ENCODE measurements around the gene BOLA2B. TPM values are rescaled to one million over a fixed set of nuclear protein-coding genes. Genes with fewer than 3 reads are reported as not detected.

Gene BOLA2B
- total RNA-seq, 1 donor from 2014 or later = 70.6 TPM

DNA sequence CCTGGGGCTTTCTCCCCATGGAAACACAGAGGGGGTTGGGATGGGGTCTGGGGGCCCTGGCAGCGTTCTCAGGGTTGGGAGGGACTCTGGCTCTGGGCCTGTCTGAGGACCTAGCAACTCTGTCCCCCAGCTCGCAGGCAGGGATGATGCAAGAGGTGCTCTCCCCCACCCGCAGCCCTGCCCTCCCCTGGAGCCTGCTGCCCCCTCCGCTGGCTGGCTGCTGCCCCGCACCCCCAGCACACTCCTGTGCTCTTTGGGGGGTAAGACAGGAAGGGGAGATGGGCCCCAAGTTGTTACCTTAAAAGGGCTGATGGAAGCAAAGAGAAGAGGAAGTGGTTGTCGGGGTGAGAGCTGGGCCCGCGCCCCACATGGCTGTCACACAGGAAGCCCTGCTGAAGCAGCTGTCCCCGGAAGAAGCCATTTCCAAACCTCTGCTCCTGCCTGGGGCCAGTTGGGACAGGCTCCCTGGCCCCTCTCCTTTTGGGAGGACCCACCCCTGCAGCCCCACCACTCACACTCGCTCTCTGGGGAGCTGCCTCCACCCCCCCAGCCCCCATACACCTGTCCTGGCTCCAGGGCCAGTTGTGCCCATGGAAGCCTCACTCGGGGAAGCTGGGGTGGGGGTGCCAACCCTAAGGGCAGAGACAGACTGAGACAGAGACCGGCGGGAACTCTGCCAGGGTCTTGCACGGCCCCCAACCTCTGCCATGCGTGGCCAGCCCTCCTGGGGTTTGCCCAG is 7.6 kb downstream of the BOLA2B start:
- peaks cover 9% of the 10 kb centered on the region for H3K27me3 Mint-ChIP-seq (ENCODE audit: unreplicated experiment)
- TF ChIP-seq, protein P1, sequence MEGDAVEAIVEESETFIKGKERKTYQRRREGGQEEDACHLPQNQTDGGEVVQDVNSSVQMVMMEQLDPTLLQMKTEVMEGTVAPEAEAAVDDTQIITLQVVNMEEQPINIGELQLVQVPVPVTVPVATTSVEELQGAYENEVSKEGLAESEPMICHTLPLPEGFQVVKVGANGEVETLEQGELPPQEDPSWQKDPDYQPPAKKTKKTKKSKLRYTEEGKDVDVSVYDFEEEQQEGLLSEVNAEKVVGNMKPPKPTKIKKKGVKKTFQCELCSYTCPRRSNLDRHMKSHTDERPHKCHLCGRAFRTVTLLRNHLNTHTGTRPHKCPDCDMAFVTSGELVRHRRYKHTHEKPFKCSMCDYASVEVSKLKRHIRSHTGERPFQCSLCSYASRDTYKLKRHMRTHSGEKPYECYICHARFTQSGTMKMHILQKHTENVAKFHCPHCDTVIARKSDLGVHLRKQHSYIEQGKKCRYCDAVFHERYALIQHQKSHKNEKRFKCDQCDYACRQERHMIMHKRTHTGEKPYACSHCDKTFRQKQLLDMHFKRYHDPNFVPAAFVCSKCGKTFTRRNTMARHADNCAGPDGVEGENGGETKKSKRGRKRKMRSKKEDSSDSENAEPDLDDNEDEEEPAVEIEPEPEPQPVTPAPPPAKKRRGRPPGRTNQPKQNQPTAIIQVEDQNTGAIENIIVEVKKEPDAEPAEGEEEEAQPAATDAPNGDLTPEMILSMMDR (IDR thresholded peaks at IDR 0.05; ENCODE audit: unreplicated experiment) = no peak
- H3K36me3 Mint-ChIP-seq (ENCODE audit: low read depth, unreplicated experiment) = no peaks in the 10 kb centered on the region
- no peak overlapping the region for H3K4me3 Mint-ChIP-seq (ENCODE audit: unreplicated experiment)
- no peaks in the 10 kb centered on the region for H3K4me1 Mint-ChIP-seq (ENCODE audit: unreplicated experiment)
- no peak for DNase-seq (ENCODE audit: low spot score)
- no peak overlapping the region for H3K27ac Mint-ChIP-seq (ENCODE audit: unreplicated experiment)
- H3K9me3 Mint-ChIP-seq (ENCODE audit: unreplicated experiment) = no peaks in the 10 kb centered on the region

DNA sequence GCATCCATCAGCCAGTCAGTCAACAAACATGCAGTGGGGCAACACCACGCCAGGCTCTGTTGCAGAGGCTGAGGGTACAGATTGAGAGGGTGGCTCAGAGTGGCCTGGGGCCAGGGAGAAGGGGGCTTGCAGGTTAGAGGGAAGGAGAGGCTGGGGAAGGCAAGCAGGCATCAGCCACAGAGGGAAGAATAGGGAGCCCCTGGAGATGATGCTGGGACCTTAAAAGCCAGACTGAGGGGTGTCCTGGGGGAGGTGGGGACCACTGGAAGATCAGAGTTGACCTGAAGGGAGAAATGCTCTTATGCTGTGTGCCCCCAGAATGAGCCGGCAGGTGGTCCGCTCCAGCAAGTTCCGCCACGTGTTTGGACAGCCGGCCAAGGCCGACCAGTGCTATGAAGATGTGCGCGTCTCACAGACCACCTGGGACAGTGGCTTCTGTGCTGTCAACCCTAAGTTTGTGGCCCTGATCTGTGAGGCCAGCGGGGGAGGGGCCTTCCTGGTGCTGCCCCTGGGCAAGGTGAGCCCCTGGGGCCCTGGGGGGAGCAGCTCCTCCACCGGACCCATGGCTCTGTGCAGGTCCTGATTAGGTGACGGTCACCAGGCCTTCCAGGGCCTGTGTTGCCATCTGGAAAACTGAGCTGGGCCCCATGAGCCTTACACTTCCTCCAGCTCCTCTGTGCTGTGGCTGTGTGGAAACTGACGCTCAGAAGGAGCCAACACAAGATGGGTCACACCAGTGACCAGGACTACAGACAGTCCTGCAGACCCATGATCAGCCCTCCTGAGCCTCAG is 8.4 kb downstream of the BOLA2B start:
- peaks cover 9% of the 10 kb centered on the region for H3K27me3 Mint-ChIP-seq (ENCODE audit: unreplicated experiment)
- H3K4me3 Mint-ChIP-seq (ENCODE audit: unreplicated experiment) = peak overlapping the region; percentile 42
- no peaks in the 10 kb centered on the region for H3K4me1 Mint-ChIP-seq (ENCODE audit: unreplicated experiment)
- H3K27ac Mint-ChIP-seq (ENCODE audit: unreplicated experiment) = no peak overlapping the region
- H3K9me3 Mint-ChIP-seq (ENCODE audit: unreplicated experiment) = no peaks in the 10 kb centered on the region
- H3K36me3 Mint-ChIP-seq (ENCODE audit: low read depth, unreplicated experiment) = no peaks in the 10 kb centered on the region
- TF ChIP-seq, protein P1 (IDR thresholded peaks at IDR 0.05; ENCODE audit: unreplicated experiment) = no peak
- DNase-seq (ENCODE audit: low spot score) = no peak

DNA sequence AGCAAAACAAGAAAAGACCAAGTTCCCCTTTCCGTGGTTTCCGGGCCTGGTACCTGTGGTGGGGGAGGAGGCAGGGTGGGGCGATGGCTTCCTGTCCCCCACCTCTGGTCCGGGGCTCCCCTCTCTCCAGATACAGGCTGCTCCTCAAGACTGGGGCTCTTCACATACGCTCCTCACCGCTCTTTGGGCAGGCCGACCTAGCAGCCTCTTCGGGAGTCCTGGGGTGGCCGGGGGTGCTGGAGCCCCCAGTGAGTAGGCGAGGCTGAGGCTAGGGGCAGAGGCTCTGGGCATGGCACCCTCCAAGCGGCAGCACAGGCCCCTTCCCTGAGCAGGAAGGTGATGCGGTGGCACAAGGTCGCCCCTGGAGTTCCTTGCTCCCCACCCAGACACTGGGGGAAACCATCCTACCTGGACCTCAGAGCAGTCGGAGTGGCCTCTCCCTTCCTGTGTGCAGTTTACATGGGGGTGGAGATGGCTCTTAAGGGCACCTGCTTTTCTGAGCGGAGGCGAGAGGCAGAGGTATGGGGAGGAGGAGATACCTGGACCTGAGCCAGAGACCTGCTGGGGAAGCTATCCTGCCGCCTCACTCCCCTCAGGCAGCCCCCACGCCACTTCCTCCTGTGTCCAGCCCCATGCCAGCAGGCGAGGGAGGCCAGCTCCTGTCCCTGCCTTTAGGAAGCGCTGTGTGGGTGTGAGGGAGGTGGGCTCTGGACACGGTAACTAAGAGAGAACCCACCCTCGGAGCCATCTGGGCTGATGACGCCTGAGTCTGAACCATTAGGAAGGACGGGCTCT is 9.2 kb downstream of the BOLA2B start:
- DNase-seq (ENCODE audit: low spot score) = no peak
- Mint-ChIP-seq H3K36me3 (ENCODE audit: low read depth, unreplicated experiment) (no peaks in the 10 kb centered on the region), H3K9me3 (ENCODE audit: unreplicated experiment) (no peaks in the 10 kb centered on the region), H3K4me3 (ENCODE audit: unreplicated experiment) (peak overlapping the region; percentile 47), H3K4me1 (ENCODE audit: unreplicated experiment) (no peaks in the 10 kb centered on the region), H3K27me3 (ENCODE audit: unreplicated experiment) (peaks cover 9% of the 10 kb centered on the region), H3K27ac (ENCODE audit: unreplicated experiment) (no peak overlapping the region)
- TF ChIP-seq, protein P1 (IDR thresholded peaks at IDR 0.05; ENCODE audit: unreplicated experiment) = no peak

DNA sequence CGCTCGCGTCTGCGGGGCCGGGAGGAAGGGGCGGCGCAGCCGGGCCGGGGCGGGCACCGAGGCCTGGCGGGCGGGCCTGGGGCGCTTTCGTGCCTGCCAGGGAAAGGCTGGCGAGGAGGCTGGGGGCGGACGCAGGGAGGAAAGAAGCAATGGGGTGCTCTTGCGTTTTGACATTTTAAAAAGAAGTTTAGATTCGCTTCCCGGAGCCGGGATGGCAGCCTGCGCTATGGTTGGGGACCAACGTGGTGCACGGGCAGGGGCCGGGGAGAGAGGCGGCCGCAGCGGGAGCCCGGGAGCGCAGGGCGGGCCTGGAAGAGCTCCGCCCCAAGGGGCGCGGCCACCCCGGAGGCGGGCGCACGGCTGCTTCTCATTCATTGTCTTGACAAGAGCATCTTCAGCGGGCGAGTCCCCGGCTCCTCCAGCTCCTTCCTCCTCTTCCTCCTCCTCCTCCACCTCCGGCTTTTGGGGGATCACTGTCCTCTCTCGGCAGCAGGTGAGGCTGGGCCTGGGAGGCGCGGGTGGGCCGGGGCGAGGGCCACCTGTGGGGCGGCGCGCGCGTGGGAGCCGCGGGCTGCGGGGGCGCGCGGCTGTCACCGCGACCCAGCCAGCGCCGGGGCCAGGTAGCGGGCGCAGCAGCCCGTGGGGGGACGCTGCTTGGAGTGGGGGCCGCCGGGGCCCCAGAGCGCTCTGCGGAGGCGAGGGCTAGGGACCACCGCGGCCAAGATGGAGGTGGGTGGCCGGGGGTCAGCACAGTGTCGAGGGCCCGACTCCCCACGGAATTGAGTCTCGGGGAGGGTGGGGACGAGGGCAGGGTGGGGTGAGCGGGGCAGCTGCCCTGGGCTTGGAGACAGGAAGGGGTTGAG is 10.0 kb downstream of the BOLA2B start, which contains the start of gene CORO1A:
Gene CORO1A, plus strand, starts transcription at position 370 of the 863 bp plus-strand sequence. CDS start 1,608 bp downstream, outside the sequence.
- H3K4me3 Mint-ChIP-seq (ENCODE audit: unreplicated experiment) = peak within 1 kb of the TSS; percentile 87
- TF ChIP-seq, protein P1 (IDR thresholded peaks at IDR 0.05; ENCODE audit: unreplicated experiment) = no peak
- no peaks in the 10 kb centered on the region for H3K9me3 Mint-ChIP-seq (ENCODE audit: unreplicated experiment)
- no peaks in the 10 kb centered on the region for H3K4me1 Mint-ChIP-seq (ENCODE audit: unreplicated experiment)
- H3K27me3 Mint-ChIP-seq (ENCODE audit: unreplicated experiment) = peaks cover 9% of the 10 kb centered on the region
- peak; percentile 77 for DNase-seq (ENCODE audit: low spot score)
- no peak within 1 kb of the TSS for H3K27ac Mint-ChIP-seq (ENCODE audit: unreplicated experiment)
- no peaks in the 10 kb centered on the region for H3K36me3 Mint-ChIP-seq (ENCODE audit: low read depth, unreplicated experiment)
